Activated CD8-positive, alpha-beta memory T cell treated with anti-CD3 and anti-CD28 coated beads for 24 hours (primary cell): ENCODE measurements around the gene DAAM2.
A peak's percentile ranks its signal among the peaks of the same experiment; 100 is the strongest.

Experiments
- DNase-seq: peaks from one replicate; pipeline ENCODE4 v3.0.0-alpha.2; 2020

DAAM2 gene

GRCh38 chr6:39934131-39934757 is 142.1 kb downstream of the DAAM2 start, which contains the start of gene MOCS1:
TSS of gene MOCS1 (minus strand) at chr6:39934462. CDS start at chr6:39934417, 45 bp downstream.
- peak; percentile 79 for DNase-seq

- no peak for DNase-seq
Measured at GRCh38 chr6:39935241-39935640, 143.1 kb downstream of the DAAM2 start.

GRCh38 chr6:39936857-39937256 is 144.7 kb downstream of the DAAM2 start:
- DNase-seq = no peak

DNA sequence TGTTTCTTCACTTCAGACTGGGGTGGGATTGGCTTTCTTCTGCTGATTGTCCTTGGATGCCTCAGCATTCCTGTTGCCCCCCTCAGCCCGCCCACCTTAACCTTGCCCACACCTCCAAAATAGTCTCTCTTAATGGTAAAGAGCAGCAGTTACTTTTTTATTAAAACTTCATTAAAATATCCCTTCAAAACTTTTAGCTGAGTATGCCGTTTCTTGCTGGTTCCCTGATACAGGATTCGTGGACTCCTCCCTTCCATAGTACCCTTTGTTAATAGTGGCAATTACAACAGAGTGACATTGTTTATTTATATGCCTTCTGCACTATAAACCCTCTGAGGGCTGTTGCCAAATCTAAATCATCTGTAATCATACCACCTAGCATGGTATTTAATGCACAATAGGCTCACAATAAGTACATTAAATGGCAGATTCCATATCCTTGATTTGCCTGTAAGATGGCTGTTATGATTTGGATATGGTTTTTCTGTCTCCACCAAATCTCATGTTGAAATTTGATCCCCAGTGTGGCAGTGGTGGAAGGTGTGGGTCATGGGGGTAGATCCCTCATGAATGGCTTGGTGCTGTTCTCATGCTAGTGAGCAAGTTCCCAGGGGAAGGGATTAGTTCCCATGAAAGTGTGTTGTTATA is 145.6 kb downstream of the DAAM2 start:
- DNase-seq = no peak

GRCh38 chr6:39938773-39939654 is 146.8 kb downstream of the DAAM2 start:
- no peak for DNase-seq

- no peak for DNase-seq
Measured at GRCh38 chr6:39941138-39941537, 149.0 kb downstream of the DAAM2 start.

DNA sequence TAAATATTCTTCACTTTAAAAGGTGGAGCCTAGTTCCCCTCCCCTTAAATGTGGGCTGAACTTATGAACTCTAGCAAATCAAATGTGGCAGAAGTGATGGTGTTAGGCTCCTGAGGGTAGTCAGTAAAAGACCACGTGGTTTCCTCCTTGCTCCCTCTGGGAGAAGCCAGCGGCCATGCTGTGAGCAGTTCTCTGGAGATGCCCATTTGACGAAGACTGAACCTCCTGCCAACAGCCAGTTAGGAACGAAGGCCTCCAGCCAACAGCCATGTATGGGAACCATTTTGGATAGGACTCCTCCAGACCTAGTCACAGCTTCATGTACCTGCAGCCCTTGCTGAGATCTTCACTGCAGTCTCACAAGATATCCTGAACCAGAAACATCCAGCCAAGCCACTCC is 149.6 kb downstream of the DAAM2 start:
- no peak for DNase-seq

DNA sequence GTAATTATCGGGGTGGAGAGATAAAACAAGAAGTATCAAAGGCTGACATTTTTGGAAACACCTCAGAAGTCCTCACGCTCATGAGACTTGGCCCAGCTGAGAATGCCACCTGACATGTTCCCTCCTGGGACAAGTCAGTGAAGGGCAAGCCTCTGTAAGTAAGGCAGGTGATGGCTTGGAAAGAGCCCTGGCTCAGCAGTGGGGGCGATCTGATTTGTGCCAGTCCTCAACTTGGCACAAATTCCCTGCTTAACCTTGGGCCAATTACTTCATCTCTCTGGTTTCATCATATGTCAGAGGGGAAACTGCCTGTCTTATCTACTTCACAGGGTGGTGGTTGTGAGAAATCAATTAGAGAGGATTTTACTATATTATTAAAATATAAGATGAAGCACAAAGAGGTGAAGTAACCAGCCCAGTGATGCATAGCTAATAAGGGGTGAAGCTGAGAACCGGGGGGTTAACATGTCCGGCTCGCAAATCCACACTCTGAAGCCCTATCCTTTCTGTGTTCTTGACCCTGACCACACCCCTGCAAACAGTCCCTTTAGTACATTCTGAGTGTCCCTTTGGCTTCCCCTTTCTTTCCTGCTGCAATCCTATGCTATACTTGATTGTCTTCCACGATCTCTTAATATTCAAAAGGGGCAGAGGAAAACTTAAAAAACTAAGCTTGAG is 150.9 kb downstream of the DAAM2 start:
- DNase-seq = no peak

DNA sequence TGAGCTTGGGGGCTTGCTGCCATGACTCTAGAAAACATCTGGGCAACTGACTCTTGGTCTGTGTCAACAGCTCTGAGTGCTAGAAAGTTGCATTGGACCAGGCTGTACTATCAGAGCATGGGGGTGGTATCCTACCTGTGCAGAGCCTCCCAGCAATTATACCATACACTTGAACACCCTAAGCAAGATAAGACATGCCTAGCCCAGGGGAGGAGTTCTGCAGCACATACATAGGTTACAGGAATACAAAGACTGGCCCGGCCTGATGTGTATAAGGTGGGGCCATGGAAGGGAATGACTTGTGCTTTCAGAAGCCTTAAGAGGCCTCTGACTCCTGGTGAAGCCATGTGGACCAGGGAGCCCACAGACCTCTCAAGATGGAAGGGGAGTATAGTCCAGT is 153.4 kb downstream of the DAAM2 start:
- no peak for DNase-seq

GRCh38 chr6:39947611-39948068 is 155.5 kb downstream of the DAAM2 start:
- DNase-seq = no peak

DNA sequence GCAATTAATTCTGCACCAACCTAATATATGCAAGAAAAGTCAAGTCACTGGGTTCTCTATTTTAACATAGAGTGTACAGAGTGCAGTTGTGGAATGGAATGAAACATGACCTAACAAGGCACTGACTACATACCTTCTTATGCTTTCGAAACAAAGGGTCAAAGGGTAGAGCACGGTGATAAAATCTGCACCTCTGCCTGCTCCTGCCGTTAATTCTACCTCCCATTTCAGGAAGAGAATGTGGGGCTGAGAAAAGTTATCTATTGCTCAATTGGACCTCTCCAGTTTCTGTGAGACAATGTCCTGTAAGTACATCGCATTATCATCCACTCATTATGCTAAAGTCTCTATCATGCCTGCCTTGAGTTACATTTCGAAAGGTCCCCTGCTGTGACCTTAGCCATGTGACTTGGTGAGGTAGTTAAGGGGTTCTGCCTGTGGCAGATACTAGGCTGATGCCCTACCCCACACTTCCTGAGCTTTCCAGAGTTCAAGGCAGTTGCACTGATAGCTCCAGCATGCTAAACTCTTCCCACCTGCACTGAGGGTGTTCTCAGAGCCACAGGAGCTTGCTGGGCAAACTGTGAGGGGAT is 156.1 kb downstream of the DAAM2 start:
- DNase-seq = no peak

DNA sequence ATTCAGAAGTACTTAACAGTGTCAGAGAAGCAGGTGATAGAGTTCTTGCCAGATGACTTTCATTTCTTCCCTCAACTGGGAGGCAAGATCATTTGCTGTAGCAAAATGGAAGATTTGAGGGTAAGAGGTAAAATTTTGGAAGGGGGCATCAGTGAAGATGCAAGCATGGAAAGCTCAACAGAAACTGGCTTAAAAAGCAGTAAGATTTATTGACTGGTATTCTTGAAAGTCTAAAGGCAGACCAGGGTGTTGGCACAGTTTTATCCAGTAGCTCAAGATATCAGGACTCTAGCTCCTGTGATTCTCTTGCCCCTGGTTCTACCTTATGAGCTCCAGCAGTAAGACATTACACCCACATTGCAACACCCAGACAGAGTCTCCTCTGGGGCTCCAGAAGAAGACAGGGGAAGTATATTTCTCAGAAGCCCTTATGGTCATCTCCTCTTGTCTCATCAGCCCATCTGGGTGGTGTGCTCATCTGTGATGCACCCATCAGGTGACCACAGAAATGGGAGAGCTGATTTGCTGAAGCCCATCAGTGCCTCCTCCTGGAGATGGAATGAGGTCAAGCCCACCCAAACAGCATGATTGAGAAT is 158.0 kb downstream of the DAAM2 start:
- DNase-seq = no peak

GRCh38 chr6:39951191-39951590 is 159.0 kb downstream of the DAAM2 start:
- DNase-seq = no peak

DNA sequence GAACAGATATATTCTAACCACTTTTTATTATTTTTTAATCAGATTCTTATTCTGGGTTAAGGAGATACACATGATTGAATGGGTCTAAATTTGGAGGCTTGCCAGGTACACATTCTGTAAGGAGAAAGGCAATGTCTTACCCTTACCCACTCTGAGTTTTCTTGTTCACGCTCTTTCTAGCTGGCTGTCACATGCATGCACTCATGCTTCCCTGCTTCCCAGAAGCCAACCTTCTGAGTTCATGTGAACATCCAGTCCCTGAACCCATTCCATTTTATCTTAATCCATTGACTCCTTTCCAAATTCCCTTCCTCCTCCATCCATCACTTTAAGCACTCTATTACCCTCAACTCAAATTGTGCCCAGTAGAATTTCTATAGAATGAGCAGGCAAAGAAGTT is 159.5 kb downstream of the DAAM2 start:
- DNase-seq = no peak

DNA sequence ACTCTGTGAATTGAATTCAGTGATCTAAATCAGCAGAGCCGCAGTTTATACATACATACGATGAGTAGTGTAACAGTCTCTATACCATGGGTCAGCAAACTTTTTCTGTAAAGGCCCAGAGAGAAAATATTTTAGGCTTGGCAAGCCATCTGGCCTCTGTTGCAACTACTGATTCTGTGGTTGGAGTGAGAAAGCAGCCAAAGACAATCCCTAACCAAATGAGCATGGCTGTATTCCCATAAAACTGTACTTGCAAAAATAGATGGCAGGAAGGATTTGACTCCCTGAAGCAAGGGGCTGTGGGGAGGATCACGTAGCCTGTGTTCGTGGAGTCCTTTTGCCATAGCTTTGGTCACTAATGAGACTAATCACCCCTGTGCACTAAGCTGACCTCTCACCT is 160.0 kb downstream of the DAAM2 start:
- DNase-seq = no peak

DNA sequence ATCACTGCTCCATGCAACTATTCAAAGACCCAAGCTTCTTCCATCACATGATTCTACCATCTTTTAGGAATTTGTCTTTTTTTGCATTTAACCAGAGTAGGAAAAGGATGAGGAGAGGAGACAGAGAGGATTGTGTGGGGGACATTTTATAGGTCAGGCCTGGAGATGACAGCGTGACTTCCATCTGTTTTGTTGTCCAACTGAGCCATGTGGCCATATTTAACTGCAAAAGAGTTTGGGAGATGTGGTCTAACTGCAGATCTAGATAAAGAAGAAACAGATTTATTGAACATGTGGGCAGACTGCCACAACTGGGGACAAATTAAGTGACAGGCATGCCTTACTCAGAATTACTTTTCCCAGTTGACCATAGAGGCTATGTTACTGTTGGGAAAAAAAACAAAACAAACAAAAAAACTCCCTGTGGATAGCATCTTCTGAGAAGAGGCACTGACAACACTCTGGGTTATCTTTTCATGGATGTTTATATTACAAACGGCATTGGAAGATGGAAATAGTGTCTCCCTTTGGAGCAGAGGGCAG is 161.0 kb downstream of the DAAM2 start:
- DNase-seq = no peak
